Lung (tissue), 12 donors: ENCODE results near the gene PICK1. TPM values are rescaled to one million over a fixed set of nuclear protein-coding genes. Genes with fewer than 3 reads are reported as not detected.
A peak's percentile ranks its signal among the peaks of the same experiment; 100 is the strongest.

Experiments
- ATAC-seq: fragments of 200-7000 bp; cut with Tn5 transposase; one replicate; pipeline ENCODE4 v1.9.1; 2020; ENCODE audit warnings: moderate number of reproducible peaks; ENCODE audit not compliant: insufficient read depth, low FRiP score
- DNase-seq, 3 donors: peaks; one replicate each; pipeline ENCODE4 v3.0.0-alpha.2; 2013 to 2017
- H3K27ac ChIP-seq, 2 donors: one replicate each; pipeline ENCODE4 v1.5.1; 2013; ENCODE audit warnings: mild to moderate bottlenecking in 2 of 2, moderate library complexity in 2 of 2, control low read depth in 1 of 2, inconsistent platforms in 1 of 2, low read depth in 1 of 2, low read length in 1 of 2
- H3K27me3 ChIP-seq, 3 donors: one replicate each; pipeline ENCODE4 v1.5.1; 2013; ENCODE audit warnings: low read length in 2 of 3; ENCODE audit not compliant: control insufficient read depth in 3 of 3, insufficient read depth in 3 of 3
- H3K36me3 ChIP-seq, 4 donors: one replicate each; pipeline ENCODE4 v1.5.1; 2013; ENCODE audit warnings: low read length in 4 of 4, mild to moderate bottlenecking in 1 of 4, moderate library complexity in 1 of 4; ENCODE audit not compliant: control insufficient read depth in 4 of 4, insufficient read depth in 4 of 4
- H3K4me1 ChIP-seq, 5 donors: one replicate each; pipeline ENCODE4 v1.5.1; 2013; ENCODE audit warnings: low read length in 5 of 5, mild to moderate bottlenecking in 2 of 5, moderate library complexity in 1 of 5; ENCODE audit not compliant: control insufficient read depth in 5 of 5, insufficient read depth in 5 of 5
- H3K4me3 ChIP-seq: one replicate; pipeline ENCODE4 v1.5.1; 2013; ENCODE audit warnings: mild to moderate bottlenecking, control low read depth, moderate library complexity
- H3K9ac ChIP-seq, 2 donors: one replicate each; pipeline ENCODE4 v1.5.1; 2013; ENCODE audit warnings: low read length in 2 of 2, control low read depth in 1 of 2; ENCODE audit not compliant: insufficient read depth in 1 of 2
- H3K9me3 ChIP-seq, 4 donors: one replicate each; pipeline ENCODE4 v1.5.1; 2013; ENCODE audit warnings: low read length in 3 of 4, mild to moderate bottlenecking in 1 of 4, moderate library complexity in 1 of 4; ENCODE audit not compliant: control insufficient read depth in 4 of 4, insufficient read depth in 3 of 4
- WGBS, 2 donors: extraction: QIAGEN DNeasy Blood & Tissue Kit; methylation state at CpG; one replicate each; pipeline ENCODE4 v1.1.7; 2013; 5-methylcytosine and 5-hydroxymethylcytosine counted together
- polyA plus RNA-seq, 2 donors: library from polyadenylated mRNA; stranded (reverse); fragments of 200-250 nt; gene quantifications; one replicate each; pipeline ENCODE4 v1.2.1, GENCODE V29; 2013
- total RNA-seq, 2 donors: library from RNA; depleted of rRNA in 1 of 2; stranded (reverse); fragments of >200 nt in 1 of 2; gene quantifications; one replicate each; pipeline ENCODE4 v1.2.1, GENCODE V29; 2014 to 2021
- TF ChIP-seq, protein P1 (sequence below): IDR thresholded peaks from 2 replicates; pipeline ENCODE4 v1.5.1; 2012; ENCODE audit warnings: mild to moderate bottlenecking; ENCODE audit errors: control extremely low read depth, extremely low read depth
- donor health status: control.
- donor health status: control.
- donor health status: Bipolar disorder and iron deficiency.
- donor health status: healthy.
- donor health status: DM: yes; HTN: yes; CAD: no.

PICK1 gene
- total and polyA plus RNA-seq, 4 donors, result 32.4 to 45.6 (median 37.3) TPM

DNA sequence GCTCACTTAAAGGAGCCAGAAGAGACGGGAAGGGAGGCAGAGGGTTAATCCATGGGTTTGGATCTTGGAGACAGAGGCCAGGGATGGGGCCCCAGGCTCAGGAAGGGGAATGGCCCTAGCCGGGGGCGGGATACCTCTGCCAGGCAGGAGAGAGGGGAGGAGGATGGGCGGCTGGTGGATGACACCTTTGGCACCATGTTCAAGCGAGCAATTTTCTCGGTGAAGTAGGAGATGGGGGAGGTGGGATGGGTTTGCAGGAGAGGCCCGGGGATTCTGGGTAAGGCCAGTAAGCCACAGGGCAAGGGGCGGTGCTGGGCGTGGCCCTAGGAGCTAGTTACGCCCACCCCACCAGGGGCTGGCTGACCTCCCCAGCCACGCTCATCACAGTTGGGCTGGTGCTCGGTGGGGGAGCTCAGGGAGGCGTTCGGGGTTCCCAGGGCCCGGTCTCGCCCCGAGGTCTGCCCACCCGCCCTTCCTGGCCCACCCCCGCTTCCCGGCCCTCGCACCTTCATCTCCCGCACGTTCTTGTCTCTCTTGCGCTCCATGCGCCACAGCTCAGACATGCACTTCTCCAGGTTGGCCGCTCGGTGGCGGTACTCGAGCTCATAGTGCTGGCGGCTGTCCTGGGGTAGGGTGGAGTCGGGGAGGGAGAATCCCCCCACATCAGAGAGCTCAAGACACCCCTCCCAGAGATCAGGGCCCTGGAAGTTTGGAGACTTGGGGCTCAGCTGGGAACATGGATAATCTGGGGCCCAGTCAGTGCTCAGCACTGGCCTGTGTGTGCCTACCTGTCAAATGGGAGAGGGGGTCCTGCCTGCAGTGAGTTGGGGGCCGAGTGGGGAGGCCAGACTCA lies 40.6 kb downstream of the PICK1 start:
- WGBS, 2 donors, result 62 to 65% methylated on average over 29 to 32 of the region's 32 CpGs
- H3K27ac ChIP-seq, result no peak overlapping the region
- H3K4me1 ChIP-seq, result peaks cover 0 to 1% (median 0%) of the 10 kb centered on the region in 5 donors
- no peak for ATAC-seq
- no peaks in the 10 kb centered on the region for H3K36me3 ChIP-seq
- H3K9ac ChIP-seq, result no peak overlapping the region
- DNase-seq, result peak; percentile 25 to 52 (median 42)
- TF ChIP-seq, protein P1, sequence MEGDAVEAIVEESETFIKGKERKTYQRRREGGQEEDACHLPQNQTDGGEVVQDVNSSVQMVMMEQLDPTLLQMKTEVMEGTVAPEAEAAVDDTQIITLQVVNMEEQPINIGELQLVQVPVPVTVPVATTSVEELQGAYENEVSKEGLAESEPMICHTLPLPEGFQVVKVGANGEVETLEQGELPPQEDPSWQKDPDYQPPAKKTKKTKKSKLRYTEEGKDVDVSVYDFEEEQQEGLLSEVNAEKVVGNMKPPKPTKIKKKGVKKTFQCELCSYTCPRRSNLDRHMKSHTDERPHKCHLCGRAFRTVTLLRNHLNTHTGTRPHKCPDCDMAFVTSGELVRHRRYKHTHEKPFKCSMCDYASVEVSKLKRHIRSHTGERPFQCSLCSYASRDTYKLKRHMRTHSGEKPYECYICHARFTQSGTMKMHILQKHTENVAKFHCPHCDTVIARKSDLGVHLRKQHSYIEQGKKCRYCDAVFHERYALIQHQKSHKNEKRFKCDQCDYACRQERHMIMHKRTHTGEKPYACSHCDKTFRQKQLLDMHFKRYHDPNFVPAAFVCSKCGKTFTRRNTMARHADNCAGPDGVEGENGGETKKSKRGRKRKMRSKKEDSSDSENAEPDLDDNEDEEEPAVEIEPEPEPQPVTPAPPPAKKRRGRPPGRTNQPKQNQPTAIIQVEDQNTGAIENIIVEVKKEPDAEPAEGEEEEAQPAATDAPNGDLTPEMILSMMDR, result no peak
- H3K27me3 ChIP-seq, result peaks cover 0 to 5% (median 0%) of the 10 kb centered on the region in 3 donors
- no peaks in the 10 kb centered on the region for H3K9me3 ChIP-seq
- H3K4me3 ChIP-seq, result no peak overlapping the region

DNA sequence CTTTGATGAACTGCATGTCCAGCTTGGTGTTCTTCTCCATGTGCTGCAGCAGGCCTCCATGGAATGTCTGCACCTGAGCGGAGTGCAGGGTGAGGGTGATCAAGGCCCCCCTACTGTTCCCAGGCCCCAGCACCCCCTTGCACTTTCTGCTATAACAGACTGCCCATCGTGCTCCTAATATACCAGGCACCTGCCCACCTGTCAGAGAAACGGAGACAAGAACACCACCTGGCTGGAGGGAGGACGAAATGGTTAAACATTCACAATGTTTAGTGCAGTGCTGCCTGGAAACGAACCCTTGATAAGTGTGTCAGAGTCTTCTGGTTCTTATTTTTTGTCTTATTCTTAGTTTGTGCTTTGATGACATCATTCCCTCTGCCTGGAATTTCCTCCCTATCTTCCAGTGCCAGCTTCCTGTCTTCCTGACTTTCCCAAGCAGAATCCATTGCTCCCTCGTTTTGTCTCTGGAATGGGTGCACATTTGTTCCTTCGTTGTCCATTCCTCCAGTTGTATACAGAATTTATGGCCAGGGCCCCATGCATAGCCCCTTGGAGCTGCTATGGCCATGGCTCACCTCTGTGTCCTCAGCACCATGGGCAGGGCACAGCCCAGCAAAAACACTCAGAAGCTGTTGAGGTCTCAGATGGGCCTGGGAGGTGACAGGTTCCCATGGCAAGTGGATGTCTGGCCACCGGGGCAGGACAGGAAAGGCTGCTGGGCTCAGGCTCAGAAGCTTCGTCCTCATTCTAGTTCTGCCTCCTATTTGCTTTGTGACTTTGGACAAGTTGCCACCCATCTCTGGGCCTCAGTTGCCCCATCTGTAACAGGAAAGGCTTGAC lies 41.4 kb downstream of the PICK1 start:
- Histone ChIP-seq H3K9ac (no peak overlapping the region), H3K27me3 (peaks cover 0 to 5% (median 0%) of the 10 kb centered on the region in 3 donors), H3K4me3 (no peak overlapping the region), H3K27ac (no peak overlapping the region), H3K36me3 (no peaks in the 10 kb centered on the region), H3K9me3 (no peaks in the 10 kb centered on the region), H3K4me1 (peaks cover 0 to 1% (median 0%) of the 10 kb centered on the region in 5 donors)
- DNase-seq (peak; percentile 8 to 37 (median 19)), ATAC-seq (no peak)
- TF ChIP-seq, protein P1, result no peak
- WGBS, 2 donors, result 61 to 73% methylated on average over 9 of the region's 9 CpGs

DNA sequence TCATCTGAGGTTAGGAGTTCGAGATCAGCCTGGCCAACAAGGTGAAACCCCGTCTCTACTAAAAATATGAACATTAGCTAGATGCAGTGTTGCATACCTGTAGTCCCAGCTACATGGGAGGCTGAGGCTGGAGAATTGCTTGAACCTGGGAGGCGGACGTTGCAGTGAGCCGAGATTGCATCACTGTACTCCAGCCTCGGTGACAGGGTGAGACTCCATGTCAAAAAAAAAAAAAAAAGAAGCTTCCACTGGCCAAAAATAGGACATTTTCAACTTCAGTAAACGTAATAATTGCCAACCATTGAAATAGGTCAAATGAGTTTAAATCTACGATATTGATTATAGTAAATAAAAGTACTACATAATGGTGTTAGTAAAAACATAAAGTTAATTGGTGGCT lies 46.4 kb downstream of the PICK1 start:
- Histone ChIP-seq H3K36me3 (peaks cover 0 to 2% (median 0%) of the 10 kb centered on the region in 4 donors), H3K27me3 (no peaks in the 10 kb centered on the region), H3K4me3 (no peak overlapping the region), H3K27ac (no peak overlapping the region), H3K9ac (no peak overlapping the region), H3K9me3 (no peaks in the 10 kb centered on the region), H3K4me1 (peaks cover 0 to 6% (median 0%) of the 10 kb centered on the region in 5 donors)
- ATAC-seq, result no peak
- 69 to 78% methylated on average over 8 of the region's 8 CpGs for WGBS, 2 donors
- TF ChIP-seq, protein P1, result no peak
- no peak for DNase-seq
